GM19025 (cell line): ENCODE data around the gene CCL24.
"Not testable (repeated sequence)": the region's sequence is repeated elsewhere in the genome, so short reads cannot be mapped to it uniquely, and the experiment has no call there.

Experiments used
- ATAC-seq: cut with Tn5 transposase; IDR thresholded peaks from one replicate; pipeline ENCODE4 v1.9.1; 2021; ENCODE audit warnings: mild to moderate bottlenecking, low read depth, moderate library complexity; ENCODE audit not compliant: unreplicated experiment

CCL24 gene, protein sequence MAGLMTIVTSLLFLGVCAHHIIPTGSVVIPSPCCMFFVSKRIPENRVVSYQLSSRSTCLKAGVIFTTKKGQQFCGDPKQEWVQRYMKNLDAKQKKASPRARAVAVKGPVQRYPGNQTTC

DNA sequence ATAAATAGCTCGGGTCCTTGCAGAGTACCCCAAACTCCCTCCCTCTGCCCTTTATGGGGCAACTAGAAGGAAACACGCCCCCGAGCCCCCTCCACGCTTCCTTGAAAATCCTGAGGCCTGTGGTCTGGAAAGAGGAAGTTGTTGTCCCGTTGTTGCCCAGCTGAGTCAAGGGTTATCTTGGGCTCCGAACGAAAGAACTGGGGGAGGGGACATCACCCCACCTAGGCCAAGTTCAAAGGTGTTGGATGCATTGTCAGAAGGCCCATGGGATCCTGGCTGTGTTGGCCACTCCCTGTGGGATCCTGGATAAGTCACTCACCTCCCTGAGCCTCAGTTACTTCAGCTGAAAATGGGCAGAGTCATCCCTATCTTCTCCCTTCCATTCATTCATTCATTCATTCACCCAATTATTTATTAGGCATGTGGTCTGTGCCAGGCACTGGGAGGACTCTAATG lies at the start of gene CCL24:
Gene CCL24 (minus strand): TSS at position 26 of the 456 bp plus-strand sequence. CDS start 91 bp downstream, outside the sequence.
- ATAC-seq: no peak

DNA sequence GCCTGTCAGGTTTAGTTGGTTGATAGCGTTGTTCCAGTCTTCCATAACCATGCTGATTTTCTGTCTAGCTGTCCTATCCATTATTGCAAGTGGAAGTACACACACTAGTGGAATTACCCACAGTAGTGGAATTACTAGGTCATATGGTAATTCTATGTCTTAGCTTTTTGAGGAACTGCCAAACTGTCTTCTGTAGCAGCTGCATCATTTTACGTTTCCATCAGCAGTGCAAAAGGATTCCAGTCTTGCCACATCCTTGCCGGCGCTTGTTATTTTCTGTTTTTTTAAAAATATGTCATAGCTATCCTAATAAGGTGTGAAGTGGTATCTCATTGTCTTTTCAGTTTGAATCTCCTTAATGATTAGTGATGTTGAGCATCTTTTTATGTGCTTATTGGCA lies 48.0 kb upstream of the CCL24 start:
- no peak for ATAC-seq

DNA sequence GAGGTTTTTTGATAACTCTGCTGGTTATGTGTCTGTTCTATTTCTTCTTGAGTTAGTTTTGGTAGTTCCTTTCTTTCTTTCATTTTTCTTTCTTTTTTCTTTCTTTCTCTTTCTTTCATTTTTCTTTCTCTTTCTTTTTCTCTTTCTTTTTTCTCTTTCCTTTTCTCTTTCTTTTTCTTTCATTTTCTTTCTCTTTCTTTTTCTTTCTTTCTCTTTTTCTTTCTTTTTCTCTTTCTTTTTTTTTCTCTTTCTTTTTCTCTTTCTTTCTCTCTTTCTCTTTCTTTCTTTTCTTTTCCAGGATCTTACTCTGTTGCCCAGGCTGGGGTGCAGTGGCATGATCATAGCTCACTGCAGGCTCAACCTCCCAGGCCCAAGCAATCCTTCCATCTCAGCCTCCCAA lies 44.8 kb upstream of the CCL24 start:
- ATAC-seq: no peak

DNA sequence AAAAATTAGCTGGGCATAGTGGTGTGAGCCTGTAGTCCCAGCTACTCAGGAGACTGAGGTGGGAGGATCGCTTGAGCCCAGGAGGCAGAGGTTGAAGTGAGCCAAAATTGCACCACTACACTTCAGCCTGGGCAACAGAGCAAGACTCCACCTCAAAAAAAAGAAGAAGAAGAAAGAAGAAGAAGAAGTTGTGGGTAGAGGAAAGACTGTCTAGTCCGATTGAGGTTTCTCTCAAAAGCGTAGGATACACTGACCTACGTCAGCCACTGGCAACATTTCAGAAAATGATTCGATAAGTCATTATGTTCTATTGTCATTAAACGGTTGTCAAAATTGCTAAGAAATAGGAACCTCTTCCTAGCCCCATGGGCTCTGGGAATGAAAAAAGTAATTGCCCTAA lies 42.9 kb upstream of the CCL24 start:
- ATAC-seq: no peak

DNA sequence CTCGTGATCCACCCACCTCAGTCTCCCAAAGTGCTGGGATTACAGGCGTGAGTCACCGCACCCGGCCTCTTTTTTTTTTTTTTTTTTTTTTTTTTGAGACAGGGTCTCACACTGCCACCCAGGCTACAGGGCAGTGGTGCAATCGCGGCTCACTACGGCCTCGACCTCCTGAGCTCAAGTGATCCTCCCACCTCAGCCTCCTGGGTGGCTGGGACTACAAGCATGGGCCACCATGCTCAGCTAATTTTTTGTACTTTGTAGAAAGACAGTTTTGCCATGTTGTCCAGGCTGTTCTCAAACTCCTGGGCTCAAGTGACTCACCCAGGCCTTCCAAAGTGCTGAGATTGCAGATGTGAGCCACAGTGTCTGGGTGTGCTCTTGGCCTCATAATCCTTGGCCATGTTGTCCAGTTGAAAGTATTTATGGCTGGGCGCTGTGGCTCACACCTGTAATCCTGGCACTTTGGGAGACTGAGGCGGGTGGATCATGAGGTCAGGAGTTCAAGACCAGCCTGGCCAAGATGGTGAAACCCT lies 41.3 kb upstream of the CCL24 start:
- ATAC-seq: not testable (repeated sequence)

DNA sequence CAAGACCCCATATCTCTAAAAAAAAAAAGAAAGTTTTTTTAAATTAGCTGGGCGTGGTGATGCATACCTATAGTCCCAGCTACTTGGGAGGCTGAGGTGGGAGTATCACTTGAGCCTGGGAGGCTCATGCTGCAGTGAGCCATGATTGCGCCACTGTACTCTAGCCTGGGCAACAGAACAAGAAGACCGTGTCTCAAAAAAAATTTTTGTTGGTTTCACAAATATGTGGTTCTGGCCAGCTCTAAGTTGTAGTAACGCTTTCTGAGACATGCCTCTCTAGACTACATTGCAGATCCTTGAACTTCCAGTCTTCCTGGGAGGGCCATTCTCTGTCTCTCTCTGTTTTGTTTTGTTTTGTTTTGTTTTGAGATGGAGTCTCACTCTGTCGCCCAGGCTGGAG lies 40.6 kb upstream of the CCL24 start:
- no peak for ATAC-seq

DNA sequence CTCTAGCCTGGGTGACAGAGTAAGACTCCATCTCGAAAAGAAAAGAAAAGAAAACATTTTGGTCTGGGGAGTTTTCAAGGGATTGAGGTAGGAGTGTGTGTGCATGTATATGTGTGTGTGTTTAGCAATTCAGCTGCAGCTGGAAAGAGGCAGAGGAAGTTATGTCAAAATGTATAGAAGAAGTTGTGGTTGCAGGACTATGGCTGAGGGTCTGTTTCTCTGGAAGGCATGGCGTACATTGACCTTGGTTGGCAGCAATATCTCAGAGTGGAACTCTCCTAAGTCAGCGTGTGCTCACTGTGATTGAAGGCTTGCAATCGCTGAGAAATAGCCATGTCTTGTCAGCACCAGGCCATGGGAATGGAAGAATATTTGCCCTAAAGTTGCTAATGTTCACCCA lies 36.6 kb upstream of the CCL24 start:
- ATAC-seq: no peak

DNA sequence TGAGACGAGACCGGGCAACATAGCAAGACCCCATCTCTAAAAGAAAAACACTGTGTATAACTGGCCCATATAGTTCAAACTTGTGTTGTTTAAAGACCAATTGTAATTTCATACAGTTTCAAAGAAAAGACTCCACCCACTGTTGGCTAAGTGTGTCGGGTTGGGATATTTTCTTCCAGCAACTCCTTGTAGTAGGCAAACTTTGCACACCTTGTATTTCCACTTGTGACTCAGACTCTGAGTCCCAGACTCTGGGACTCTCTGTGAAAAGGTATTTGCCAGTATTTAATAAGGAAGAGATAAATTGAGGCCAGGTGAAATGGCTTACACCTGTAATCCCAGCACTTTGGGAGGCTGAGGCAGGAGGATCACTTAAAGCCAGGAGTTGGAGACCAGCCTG lies 36.0 kb upstream of the CCL24 start:
- ATAC-seq: no peak

DNA sequence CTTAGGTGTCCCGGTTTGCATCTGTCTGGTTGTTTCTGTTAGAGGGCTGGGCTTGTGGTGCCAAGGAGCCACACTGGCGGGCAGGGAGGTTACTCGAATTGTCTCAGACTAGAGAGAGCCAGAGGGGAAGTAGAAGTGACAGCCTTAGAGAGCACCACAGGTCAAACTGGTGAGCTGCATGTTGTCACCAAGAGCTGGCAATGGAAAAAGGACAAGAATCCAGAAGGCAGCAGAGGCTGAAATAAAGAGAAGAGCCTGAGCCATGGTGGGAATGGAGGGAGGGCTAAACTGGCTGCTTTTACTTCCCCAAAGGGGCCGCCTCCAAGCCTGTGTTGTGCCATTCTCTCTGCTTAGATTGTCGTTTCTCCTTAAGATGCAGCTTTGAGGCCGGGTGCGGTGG lies 34.1 kb upstream of the CCL24 start:
- ATAC-seq: no peak

DNA sequence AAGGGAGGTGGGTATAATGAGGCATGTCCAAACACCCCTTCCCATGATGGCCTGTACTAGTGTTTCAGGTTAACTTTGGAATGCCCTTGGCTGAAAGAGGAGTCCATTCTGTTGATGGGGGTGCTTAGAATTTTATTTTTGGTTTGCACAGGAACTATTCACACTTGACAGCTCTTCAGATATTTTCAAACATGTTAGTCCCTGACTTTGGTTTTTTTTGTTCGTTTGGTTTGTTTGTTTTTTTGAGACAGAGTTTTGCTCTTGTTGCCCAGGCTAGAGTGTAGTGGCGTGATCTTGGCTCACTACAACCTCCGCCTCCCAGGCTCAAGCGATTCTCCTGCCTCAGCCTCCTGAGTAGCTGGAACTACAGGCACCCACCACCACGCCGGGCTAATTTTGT lies 31.5 kb upstream of the CCL24 start:
- not testable (repeated sequence) for ATAC-seq

DNA sequence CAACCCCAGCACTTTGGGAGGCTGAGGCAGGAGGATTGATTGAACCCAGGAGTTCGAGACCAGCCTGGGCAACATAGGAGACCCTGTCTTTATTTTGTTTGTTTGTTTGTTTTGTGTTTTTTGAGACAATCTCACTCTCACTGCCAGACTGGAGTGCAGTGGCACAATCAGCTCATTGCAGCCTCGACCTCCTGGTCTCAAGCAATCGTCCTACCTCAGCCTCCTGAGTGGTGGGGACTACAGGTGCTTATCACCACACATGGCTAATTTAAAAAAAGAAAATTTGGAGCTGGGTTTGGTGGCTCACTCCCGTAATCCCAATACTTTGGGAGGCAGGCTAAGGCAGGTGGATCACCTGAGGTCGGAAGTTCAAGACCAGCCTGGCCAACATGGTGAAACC lies 30.6 kb upstream of the CCL24 start:
- ATAC-seq: no peak

DNA sequence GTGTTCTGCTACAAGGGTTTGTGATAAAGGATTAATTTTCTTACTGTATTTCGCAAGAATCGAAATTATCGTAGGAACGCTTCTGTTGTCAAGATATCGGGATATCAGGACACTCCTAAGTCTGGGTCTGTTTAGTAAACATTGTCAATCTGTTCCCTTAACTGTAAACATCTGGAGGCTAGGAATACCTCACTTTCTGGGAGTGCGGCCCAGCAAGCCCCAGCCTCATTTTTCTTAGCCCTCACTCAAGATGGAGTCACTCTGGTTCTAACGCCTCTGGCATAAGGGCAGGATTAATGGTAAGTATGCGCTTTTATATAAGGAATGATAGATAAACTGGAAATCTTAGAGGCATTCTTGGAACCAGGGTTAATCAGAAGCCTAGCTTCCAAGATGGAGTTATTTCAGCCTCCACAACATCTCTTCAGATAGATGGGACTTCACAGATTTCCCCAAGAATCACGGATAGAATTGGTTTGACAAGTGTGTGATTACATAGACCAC lies 30.1 kb upstream of the CCL24 start:
- no peak for ATAC-seq

DNA sequence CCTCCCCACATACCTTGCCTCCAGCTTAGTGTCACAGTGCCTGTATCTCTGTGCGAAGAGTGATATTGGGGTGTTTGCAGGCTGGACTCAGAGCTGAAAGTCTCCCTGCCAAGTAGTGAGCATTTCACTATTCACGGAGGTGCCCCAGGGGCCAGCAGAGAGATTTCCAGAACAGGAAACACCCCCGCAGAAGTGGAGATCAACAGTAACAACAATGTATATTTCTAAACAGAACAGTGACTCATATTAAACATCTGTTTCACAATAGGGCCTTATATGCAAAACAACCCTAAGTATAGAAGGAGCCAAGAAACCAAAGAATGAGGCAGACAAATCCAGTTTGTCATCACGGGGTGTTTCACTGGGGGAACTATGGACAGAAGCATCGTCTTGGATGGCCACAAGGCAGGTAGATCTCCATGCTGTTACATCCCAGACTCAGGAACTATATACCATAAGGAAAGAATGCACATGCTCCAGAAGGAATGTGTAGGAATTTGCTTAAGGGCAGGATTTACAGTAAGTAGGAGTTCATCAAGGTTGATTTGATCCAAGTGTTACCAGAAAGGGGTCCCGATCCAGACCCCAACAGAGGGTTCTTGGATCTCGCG lies 29.3 kb upstream of the CCL24 start:
- no peak for ATAC-seq

DNA sequence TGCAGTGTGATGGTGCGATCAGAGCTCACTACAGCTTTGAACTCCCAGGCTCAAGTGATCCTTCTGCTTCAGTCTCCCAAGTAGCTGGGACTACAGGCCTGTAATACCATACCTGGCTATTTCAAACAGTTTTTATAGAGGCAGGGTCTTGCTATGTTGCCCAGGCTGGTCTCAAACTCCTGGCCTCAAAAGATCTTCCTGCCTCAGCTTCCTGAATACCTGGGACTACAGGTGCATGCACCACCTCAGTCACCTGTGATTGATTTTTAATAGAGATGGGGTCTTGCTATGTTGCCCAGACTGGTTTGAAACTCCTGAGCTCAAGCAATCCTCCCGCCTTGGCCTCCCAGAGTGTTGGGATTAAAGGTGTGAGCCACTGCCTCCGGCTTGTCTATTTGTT lies 26.4 kb upstream of the CCL24 start:
- ATAC-seq: no peak

DNA sequence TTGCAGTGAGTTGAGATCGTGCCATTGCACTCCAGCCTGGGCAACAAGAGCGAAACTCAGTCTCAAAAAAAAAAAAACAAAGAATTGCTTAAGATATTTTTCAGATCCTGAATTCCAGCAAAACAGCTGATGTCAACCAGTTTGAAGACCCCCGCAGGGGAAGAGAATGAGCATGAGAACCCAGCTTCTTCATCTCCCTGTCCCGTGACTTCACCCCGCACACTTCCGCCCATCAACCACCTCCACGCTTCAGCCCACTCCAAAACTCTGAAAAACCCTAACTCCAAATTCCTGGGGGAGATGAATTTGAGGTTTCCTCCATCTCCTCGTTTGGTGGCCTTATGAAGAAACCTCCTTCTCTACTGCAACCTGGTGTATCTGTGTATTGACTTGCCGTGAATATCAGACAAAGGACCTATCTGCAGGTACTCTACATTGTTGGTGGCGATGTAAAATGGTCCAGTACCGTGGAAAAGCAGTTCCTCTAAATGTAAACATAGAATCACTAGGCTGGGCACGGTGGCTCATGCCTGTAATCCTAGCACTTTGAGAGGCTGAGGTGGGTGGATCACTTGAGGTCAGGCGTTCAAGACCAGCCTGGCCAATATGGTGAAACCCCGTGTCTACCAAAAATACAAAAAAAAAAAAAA lies 24.8 kb upstream of the CCL24 start:
- ATAC-seq: not testable (repeated sequence)

DNA sequence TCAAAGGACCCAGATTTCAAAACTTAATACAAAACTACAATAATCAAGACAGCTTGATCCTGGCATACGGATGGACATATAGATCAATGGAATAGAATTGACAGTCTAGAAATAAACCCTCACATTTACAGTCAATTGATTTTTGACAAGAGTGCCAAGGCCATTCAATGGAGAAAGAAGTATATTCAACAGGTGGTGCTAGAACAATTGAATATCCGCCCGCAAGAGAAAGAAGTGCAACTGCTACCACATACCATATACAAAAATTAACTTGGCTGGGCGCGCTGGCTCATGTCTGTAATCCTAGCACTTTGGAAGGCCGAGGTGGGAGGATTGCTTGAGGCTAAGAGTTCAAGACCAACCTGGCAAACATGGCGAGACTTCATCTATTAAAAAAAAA lies 23.2 kb upstream of the CCL24 start:
- no peak for ATAC-seq

DNA sequence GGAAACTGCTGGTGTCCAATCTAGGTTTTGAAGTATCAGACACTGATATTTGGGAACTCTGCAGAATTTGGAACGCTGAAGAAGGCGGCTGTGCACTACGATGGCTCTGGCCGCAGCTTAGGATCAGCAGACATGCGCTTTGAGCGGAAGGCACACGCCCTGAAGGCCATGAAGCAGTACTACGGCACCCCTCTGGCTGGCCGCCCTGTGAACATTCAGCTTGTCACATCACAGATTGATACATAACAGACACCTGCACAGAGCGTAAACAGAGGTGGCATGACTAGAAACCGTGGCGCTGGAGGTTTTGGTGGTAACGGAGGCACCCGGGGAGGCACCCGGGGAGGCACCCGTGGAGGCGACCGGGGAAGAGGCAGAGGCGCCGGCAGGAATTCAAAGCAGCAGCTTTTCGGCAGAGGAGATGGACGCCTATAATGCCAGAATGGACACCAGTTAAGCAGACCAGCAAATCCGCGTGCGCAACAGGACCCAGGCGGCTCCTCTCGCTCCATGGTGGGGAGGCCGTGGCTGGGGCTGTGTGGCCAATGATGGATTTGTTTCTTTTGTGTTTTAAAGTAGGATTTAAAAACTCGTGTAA lies 22.2 kb upstream of the CCL24 start:
- no peak for ATAC-seq

DNA sequence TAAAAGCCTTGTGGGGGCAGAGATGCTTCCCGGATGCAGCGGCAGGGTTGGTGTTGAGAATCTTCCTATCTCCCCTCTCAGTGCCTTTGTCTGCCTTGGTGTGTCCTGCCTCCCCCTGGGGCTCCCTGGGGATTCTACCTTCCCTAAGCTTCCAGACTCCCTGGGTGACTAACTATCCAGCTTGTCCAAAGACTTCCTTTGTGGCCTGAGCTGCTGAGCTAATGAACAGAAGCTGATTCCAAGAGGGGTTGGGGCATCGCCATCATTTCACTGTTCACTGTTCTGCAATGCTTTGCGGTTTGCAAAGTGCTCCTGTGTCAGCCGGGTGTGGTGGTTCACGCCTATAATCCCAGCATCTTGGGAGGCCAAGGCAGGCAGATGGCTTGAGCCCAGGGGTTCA lies 20.1 kb upstream of the CCL24 start:
- ATAC-seq: not testable (repeated sequence)

DNA sequence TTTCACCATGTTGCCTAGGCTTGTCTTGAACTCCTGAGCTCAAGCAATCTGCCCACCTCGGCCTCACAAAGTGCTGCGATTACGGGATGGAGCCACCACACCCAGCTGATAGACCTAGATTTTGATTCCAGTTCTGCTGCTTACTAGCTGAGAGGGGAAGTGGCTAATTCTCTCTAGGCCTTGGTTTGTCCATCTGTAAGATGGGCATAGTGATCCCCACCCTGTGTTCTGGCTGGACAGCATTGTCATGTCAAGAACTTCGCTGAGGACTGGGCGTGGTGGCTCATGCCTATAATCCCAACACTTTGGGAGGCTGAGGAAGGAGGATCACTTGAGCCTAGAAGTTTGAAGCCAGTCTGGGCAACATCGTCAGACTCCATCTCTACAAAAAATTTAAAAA lies 17.4 kb upstream of the CCL24 start:
- ATAC-seq: no peak

DNA sequence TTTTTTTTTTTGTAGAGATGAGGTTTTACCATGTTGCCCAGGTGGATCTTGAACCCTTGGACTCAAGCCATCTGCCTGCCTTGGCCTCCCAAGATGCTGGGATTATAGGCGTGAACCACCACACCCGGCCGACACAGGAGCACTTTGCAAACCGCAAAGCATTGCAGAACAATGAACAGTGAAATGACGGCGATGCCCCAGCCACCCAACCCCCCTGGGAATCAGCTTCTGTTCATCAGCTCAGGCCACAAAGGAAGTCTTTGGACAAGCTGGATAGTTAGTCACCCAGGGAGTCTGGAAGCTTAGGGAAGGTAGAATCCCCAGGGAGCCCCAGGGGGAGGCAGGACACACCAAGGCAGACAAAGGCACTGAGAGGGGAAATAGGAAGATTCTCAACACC lies 16.1 kb upstream of the CCL24 start:
- ATAC-seq: not testable (repeated sequence)

DNA sequence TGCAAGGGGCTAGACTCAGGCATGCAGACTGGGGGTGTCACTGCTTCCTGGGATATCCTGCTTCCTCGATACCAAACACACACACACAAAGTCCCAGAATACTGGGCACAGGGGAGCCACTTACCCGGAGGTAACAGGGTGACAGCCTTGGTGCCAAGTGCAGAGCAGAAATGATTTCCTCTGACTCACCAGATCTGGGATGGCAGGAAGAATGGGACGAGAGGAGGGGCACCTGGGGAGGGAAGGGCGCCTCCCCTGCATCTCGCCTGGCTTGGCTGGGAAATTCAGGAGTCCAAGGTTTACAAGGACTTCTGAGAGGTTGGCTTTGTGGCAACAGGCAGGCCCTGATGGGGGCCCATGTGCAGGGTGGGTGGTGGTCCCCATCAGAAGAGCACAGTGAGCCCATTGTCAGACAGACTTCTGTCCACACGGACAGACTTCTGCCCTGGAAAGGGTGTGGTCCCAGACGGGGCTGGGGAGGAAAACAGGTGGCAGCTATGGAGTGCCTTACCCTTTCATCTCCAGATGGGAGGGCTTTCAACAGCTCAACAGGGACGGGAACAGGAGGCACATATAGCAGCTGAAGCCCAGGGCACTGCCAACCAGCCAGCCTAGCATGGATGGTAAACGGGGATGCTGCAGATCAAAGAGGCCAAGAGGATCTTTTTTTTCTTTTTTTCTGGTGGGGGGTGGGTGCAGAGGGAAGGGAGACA lies 9.7 kb upstream of the CCL24 start:
- no peak for ATAC-seq
